GM12878 (cell line): Measurements from ENCODE around the gene KRTAP10-2. TPM values are rescaled to one million over a fixed set of nuclear protein-coding genes. Genes with fewer than 3 reads are reported as not detected.

Experiments
- FOS ChIP-seq: IDR thresholded peaks from 3 replicates; pipeline ENCODE4 v1.6.1; 2011; ENCODE audit warnings: borderline replicate concordance; ENCODE audit not compliant: insufficient read length; ENCODE audit errors: extremely low read depth
- HCFC1 ChIP-seq: fragments of 150-350 bp; IDR thresholded peaks from 2 replicates; pipeline ENCODE4 v1.6.1; 2014; ENCODE audit warnings: low read length
- NR2C2 ChIP-seq: IDR thresholded peaks from 2 replicates; pipeline ENCODE4 v1.6.1; 2011; ENCODE audit warnings: borderline replicate concordance, low read depth; ENCODE audit not compliant: control insufficient read depth, insufficient read length
- RUNX3 ChIP-seq: IDR thresholded peaks from 2 replicates; pipeline ENCODE4 v1.6.1; 2012; ENCODE audit warnings: low read length, inconsistent platforms
- SUPT20H ChIP-seq: IDR thresholded peaks from 2 replicates; pipeline ENCODE4 v1.6.1; 2011; ENCODE audit warnings: low read depth, mild to moderate bottlenecking, low read length, moderate library complexity, borderline replicate concordance; ENCODE audit not compliant: control insufficient read depth
- ZNF384 ChIP-seq: IDR thresholded peaks from 2 replicates; pipeline ENCODE4 v1.6.1; 2012; ENCODE audit warnings: low read depth, mild to moderate bottlenecking, low read length, improper control_type of control experiment, borderline replicate concordance
- polyA plus RNA-seq, 11 experiments: library from polyadenylated mRNA; depleted of rRNA in 4 of 11; unstranded in 6 of 11; stranded (reverse) in 5 of 11; fragments of >200 nt; fragmentation: Nextera tagmentation in 4 of 11; fragmentation: Illumina TruSeq in 1 of 11; extraction: Ambion mirVana in 4 of 11; extraction: Trizol in 1 of 11; gene quantifications; 1 replicate in 1 of 11; 2 replicates in 10 of 11; pipeline versions ENCODE4 v1.2.1 to v1.2.3, GENCODE V29; 2011 to 2016; ENCODE audit warnings: inconsistent platforms in 2 of 11, missing spikeins in 2 of 11, low read depth in 1 of 11
- total RNA-seq, 4 experiments: library from RNA; depleted of rRNA in 3 of 4; stranded (reverse); fragments of >200 nt in 3 of 4; fragmentation: Illumina TruSeq in 1 of 4; extraction: Trizol in 1 of 4; gene quantifications; 2 replicates each; pipeline versions ENCODE4 v1.2.1 to v1.2.3, GENCODE V29; 2013 to 2021
- TF ChIP-seq, protein P1 (sequence below): IDR thresholded peaks from 2 replicates; pipeline ENCODE4 v1.6.1; 2012; ENCODE audit warnings: mild to moderate bottlenecking, low read depth, low read length
- TF ChIP-seq, protein P2 (sequence below): fragments of 450-650 bp; IDR thresholded peaks from 2 replicates; pipeline ENCODE4 v1.6.1; 2017; ENCODE audit warnings: mild to moderate bottlenecking
- TF ChIP-seq, protein P3 (sequence below): fragments of 150-350 bp; IDR thresholded peaks from 2 replicates; pipeline ENCODE4 v1.6.1; 2016; ENCODE audit warnings: low read depth, low read length

The KRTAP10-2 gene
- total and polyA plus RNA-seq, 10 of the 15 experiments (the other 5 are each of a cell fraction or from before 2014, with no cell fraction given): not detected

DNA sequence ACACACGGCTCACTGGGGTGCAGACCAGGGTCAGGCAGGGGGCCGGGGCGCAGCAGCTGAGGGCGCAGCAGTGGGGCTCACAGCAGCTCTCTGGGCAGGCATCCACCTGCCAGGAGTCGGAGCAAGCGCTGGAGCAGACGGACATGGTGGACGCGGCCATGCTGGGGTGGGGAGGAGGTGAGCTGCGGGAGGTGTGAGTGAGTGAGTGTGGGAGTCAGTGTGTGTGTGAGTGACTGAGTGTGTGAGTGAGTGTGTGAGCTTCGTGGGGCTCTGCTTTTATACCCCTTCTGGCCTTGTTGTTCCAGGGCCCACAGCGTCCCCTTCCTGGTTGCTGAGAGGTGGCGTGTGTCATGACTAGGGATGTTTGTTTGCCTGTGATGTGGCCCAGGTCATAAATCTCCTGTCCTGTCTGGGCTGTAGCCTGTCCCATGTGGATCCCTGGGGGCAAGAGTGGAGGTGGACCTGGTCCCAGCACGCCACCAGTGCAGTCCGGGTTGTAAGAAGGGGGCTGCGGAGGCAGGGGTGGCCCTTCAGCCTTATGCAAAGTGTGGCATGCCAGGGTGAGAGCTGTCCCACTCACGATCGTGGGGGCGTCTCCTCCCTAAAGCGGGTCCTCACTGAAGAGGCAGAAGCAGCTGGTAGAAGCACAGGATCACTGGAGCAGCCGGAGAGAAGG lies 11.2 kb downstream of the KRTAP10-2 start, which contains the start of gene KRTAP10-1 (continued):
- TF ChIP-seq, protein P1, sequence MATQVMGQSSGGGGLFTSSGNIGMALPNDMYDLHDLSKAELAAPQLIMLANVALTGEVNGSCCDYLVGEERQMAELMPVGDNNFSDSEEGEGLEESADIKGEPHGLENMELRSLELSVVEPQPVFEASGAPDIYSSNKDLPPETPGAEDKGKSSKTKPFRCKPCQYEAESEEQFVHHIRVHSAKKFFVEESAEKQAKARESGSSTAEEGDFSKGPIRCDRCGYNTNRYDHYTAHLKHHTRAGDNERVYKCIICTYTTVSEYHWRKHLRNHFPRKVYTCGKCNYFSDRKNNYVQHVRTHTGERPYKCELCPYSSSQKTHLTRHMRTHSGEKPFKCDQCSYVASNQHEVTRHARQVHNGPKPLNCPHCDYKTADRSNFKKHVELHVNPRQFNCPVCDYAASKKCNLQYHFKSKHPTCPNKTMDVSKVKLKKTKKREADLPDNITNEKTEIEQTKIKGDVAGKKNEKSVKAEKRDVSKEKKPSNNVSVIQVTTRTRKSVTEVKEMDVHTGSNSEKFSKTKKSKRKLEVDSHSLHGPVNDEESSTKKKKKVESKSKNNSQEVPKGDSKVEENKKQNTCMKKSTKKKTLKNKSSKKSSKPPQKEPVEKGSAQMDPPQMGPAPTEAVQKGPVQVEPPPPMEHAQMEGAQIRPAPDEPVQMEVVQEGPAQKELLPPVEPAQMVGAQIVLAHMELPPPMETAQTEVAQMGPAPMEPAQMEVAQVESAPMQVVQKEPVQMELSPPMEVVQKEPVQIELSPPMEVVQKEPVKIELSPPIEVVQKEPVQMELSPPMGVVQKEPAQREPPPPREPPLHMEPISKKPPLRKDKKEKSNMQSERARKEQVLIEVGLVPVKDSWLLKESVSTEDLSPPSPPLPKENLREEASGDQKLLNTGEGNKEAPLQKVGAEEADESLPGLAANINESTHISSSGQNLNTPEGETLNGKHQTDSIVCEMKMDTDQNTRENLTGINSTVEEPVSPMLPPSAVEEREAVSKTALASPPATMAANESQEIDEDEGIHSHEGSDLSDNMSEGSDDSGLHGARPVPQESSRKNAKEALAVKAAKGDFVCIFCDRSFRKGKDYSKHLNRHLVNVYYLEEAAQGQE: no peak
- TF ChIP-seq, protein P2, sequence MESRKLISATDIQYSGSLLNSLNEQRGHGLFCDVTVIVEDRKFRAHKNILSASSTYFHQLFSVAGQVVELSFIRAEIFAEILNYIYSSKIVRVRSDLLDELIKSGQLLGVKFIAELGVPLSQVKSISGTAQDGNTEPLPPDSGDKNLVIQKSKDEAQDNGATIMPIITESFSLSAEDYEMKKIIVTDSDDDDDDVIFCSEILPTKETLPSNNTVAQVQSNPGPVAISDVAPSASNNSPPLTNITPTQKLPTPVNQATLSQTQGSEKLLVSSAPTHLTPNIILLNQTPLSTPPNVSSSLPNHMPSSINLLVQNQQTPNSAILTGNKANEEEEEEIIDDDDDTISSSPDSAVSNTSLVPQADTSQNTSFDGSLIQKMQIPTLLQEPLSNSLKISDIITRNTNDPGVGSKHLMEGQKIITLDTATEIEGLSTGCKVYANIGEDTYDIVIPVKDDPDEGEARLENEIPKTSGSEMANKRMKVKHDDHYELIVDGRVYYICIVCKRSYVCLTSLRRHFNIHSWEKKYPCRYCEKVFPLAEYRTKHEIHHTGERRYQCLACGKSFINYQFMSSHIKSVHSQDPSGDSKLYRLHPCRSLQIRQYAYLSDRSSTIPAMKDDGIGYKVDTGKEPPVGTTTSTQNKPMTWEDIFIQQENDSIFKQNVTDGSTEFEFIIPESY: no peak
- TF ChIP-seq RUNX3: no peak
- TF ChIP-seq, protein P3, sequence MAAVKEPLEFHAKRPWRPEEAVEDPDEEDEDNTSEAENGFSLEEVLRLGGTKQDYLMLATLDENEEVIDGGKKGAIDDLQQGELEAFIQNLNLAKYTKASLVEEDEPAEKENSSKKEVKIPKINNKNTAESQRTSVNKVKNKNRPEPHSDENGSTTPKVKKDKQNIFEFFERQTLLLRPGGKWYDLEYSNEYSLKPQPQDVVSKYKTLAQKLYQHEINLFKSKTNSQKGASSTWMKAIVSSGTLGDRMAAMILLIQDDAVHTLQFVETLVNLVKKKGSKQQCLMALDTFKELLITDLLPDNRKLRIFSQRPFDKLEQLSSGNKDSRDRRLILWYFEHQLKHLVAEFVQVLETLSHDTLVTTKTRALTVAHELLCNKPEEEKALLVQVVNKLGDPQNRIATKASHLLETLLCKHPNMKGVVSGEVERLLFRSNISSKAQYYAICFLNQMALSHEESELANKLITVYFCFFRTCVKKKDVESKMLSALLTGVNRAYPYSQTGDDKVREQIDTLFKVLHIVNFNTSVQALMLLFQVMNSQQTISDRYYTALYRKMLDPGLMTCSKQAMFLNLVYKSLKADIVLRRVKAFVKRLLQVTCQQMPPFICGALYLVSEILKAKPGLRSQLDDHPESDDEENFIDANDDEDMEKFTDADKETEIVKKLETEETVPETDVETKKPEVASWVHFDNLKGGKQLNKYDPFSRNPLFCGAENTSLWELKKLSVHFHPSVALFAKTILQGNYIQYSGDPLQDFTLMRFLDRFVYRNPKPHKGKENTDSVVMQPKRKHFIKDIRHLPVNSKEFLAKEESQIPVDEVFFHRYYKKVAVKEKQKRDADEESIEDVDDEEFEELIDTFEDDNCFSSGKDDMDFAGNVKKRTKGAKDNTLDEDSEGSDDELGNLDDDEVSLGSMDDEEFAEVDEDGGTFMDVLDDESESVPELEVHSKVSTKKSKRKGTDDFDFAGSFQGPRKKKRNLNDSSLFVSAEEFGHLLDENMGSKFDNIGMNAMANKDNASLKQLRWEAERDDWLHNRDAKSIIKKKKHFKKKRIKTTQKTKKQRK: no peak
- no peak for TF ChIP-seq SUPT20H
- no peak for TF ChIP-seq ZNF384
- no peak for TF ChIP-seq FOS
- no peak for TF ChIP-seq NR2C2
- TF ChIP-seq HCFC1: no peak
